Adipocyte (in vitro differentiated cells): ENCODE results near the gene MT4.

Experiments
- DNase-seq: peaks from one replicate; pipeline ENCODE4 v3.0.0-alpha.2; 2015; ENCODE audit warnings: low read depth
- H3K27me3 ChIP-seq: replicated peaks from 2 replicates; pipeline ENCODE4 v1.7.0; 2013; ENCODE audit warnings: mild to moderate bottlenecking, low read length, moderate library complexity; ENCODE audit not compliant: control insufficient read depth, insufficient read depth
- H3K36me3 ChIP-seq: 2 replicates; pipeline ENCODE4 v1.7.0; 2013; ENCODE audit warnings: low read length, mild to moderate bottlenecking, moderate library complexity; ENCODE audit not compliant: control insufficient read depth, insufficient read depth, severe bottlenecking
- H3K4me1 ChIP-seq: 2 replicates; pipeline ENCODE4 v1.7.0; 2013; ENCODE audit warnings: mild to moderate bottlenecking, low read length, moderate library complexity; ENCODE audit not compliant: control insufficient read depth, insufficient read depth
- H3K4me3 ChIP-seq: 2 replicates; pipeline ENCODE4 v1.7.0; 2013; ENCODE audit warnings: mild to moderate bottlenecking, low read length, moderate library complexity
- H3K9ac ChIP-seq: 2 replicates; pipeline ENCODE4 v1.7.0; 2013; ENCODE audit warnings: mild to moderate bottlenecking, low read length, moderate library complexity
- H3K9me3 ChIP-seq: 2 replicates; pipeline ENCODE4 v1.7.0; 2013; ENCODE audit warnings: mild to moderate bottlenecking, low read length, moderate library complexity; ENCODE audit not compliant: control insufficient read depth

Gene MT4

GRCh38 chr16:56588781-56589140, 23.9 kb downstream of the MT4 start:
- no peak overlapping the region for H3K9ac ChIP-seq
- H3K9me3 ChIP-seq = no peaks in the 10 kb centered on the region
- H3K27me3 ChIP-seq = peaks cover 30% of the 10 kb centered on the region
- peak overlapping the region; percentile 61 for H3K4me3 ChIP-seq
- no peaks in the 10 kb centered on the region for H3K36me3 ChIP-seq
- no peak for DNase-seq
- H3K4me1 ChIP-seq = peaks cover 19% of the 10 kb centered on the region

- H3K27me3 ChIP-seq = peaks cover 30% of the 10 kb centered on the region
- peak within 1 kb of the TSS; percentile 61 for H3K4me3 ChIP-seq
These were observed 24.5 kb downstream of the MT4 start, which contains the start of gene MT3 for GRCh38 chr16:56589141-56590039. Gene MT3, plus strand, starts transcription at chr16:56589528. Its CDS starts 63 bp downstream, at chr16:56589591.

DNA sequence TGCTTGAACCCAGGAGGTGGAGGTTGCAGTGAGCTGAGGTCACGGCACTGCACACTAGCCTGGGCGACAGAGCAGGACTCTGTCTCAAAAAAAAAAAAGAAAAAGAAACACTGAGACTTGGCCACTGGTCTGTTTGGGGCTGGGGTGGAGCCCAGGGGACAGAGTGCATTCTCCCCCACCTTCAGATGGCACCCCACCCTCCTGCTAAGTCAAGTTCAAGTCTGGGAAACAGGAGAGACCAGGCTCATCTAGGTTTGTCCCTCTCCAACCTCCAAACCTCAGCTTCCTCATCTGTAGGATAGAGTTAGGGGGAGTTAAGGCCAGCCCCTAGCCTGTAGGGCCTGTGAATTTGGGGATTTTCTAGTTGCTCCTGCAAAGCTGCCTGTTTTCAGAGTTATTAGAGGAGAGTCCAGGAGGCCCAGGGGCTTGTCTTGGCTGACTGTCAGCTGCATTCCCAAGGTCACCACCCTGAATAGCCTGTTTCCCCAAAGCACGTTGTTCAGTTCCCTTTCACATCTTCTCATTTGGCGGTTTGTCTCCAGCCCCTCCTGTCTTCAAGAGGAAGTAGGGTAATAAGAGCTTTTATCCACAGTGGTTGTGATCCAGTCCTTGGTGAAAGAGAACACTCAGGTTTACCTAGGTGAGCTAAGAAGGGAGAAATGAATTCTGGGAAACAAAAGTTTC, 26.6 kb downstream of the MT4 start:
- H3K4me1 ChIP-seq = peaks cover 7% of the 10 kb centered on the region
- DNase-seq = no peak

More at GRCh38 chr16:56589141-56590039, 24.5 kb downstream of the MT4 start, which contains the start of gene MT3:
- Histone ChIP-seq H3K9ac (no peak within 1 kb of the TSS), H3K36me3 (no peaks in the 10 kb centered on the region), H3K4me1 (peaks cover 19% of the 10 kb centered on the region), H3K9me3 (no peaks in the 10 kb centered on the region)
- DNase-seq = peak; percentile 59

GRCh38 chr16:56593573-56594291, 28.9 kb downstream of the MT4 start:
- H3K4me1 ChIP-seq = peaks cover 7% of the 10 kb centered on the region
- peaks cover 6% of the 10 kb centered on the region for H3K9me3 ChIP-seq
- H3K27me3 ChIP-seq = peaks cover 24% of the 10 kb centered on the region
- H3K36me3 ChIP-seq = no peaks in the 10 kb centered on the region
- no peak overlapping the region for H3K4me3 ChIP-seq
- DNase-seq = no peak
- no peak overlapping the region for H3K9ac ChIP-seq

More for the DNA sequence above, 26.6 kb downstream of the MT4 start:
- Histone ChIP-seq H3K9me3 (peaks cover 1% of the 10 kb centered on the region), H3K36me3 (no peaks in the 10 kb centered on the region), H3K9ac (no peak overlapping the region), H3K4me3 (no peak overlapping the region), H3K27me3 (peaks cover 30% of the 10 kb centered on the region)

DNA sequence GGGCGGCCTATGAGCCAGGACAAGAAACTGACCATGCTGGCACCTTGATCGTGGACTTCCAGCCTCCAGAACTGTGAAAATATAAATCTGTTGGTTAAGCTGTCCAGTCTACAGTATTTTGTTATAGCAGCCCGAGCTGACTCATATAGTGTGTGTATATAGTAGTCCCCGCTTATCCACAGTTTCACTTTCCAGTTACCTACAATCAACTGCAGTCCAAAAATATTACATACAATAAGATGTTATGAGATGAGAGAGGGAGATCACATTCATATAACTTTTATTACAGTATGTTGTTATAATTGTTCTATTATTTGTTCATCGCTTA, 29.4 kb downstream of the MT4 start:
- no peak for DNase-seq
- Histone ChIP-seq H3K9ac (no peak overlapping the region), H3K4me3 (no peak overlapping the region), H3K27me3 (peaks cover 19% of the 10 kb centered on the region), H3K36me3 (no peaks in the 10 kb centered on the region), H3K9me3 (peaks cover 6% of the 10 kb centered on the region), H3K4me1 (peaks cover 3% of the 10 kb centered on the region)

DNA sequence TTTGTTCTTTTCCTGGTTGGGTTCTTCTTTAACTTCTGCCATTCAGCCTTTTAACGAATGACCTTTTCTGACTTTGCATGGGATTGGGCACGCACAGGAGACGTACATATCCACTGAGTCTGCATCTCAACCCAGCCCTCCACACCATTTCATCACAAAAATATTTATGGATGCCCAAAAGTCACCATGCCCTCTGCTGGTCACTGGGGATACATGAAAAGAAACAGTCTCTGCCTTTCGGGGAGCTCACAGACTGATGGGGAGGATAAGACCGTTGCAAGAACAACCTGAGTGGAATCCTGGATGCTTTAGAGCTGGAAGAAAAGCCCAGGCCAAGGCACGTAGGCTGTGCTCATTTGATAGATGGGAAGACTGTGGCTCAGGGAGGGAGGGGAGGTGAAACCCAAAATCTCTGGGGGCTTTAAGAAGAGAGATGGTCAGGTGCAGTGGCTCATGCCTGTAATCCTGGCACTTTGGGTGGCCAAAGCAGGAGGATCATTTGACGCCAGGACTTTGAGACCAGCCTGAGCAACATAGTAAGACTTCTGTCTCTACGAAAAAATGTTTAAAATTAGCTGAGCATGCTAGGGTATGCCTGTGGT, 35.6 kb downstream of the MT4 start:
- Histone ChIP-seq H3K9ac (no peak overlapping the region), H3K4me1 (peaks cover under 1% of the 10 kb centered on the region), H3K27me3 (peaks cover 2% of the 10 kb centered on the region), H3K4me3 (no peak overlapping the region), H3K36me3 (no peaks in the 10 kb centered on the region), H3K9me3 (peaks cover 6% of the 10 kb centered on the region)
- peak; percentile 83 for DNase-seq

DNA sequence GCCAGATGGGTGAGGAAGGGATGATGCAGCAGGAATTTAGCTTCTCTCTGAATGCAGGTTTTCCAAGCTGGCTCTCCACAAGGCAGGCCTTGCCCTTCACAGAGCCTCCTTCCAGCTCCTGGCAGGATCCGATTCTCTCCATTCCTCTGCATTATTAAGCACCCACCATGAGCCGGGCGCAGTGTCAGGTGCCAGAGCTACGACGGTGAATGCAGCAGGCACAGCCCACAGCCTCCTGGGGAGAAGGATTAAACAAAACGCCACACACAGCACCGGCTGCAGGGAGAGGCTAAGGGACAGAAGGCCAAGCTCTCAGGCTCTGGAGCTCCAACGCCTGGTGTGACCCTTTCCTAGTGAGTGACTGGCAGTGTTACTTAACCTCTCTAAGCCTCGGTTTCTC, 36.5 kb downstream of the MT4 start:
- Histone ChIP-seq H3K4me1 (peaks cover 9% of the 10 kb centered on the region), H3K36me3 (no peaks in the 10 kb centered on the region), H3K9ac (no peak overlapping the region), H3K4me3 (no peak overlapping the region), H3K27me3 (peaks cover 2% of the 10 kb centered on the region), H3K9me3 (peaks cover 6% of the 10 kb centered on the region)
- no peak for DNase-seq

- Histone ChIP-seq H3K9me3 (no peaks in the 10 kb centered on the region), H3K9ac (no peak overlapping the region), H3K27me3 (no peaks in the 10 kb centered on the region), H3K4me1 (peaks cover 26% of the 10 kb centered on the region), H3K4me3 (no peak overlapping the region), H3K36me3 (no peaks in the 10 kb centered on the region)
- peak; percentile 50 for DNase-seq
These were observed 38.7 kb downstream of the MT4 start for GRCh38 chr16:56603589-56603988.

DNA sequence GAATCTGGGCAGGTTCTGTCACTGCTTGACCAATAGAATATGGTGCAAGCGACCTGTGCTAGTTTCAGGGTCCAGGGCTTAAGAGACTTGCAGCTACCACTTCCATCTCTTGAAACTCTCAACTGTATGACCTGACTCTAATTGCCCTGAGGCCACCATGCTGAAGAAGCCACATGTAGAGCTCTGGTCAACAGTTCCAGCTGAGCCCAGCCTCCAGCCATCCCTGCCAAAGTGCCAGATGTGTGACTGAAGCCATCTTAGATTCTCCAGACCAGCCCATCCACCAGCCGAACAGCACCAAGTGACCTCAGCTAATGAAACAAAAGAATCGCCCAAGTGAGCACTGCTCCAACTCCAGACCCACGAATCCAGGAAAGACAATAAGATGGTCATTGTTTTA, 40.1 kb downstream of the MT4 start:
- Histone ChIP-seq H3K9ac (no peak overlapping the region), H3K36me3 (no peaks in the 10 kb centered on the region), H3K4me1 (peaks cover 36% of the 10 kb centered on the region), H3K27me3 (no peaks in the 10 kb centered on the region), H3K9me3 (no peaks in the 10 kb centered on the region), H3K4me3 (no peak overlapping the region)
- no peak for DNase-seq

DNA sequence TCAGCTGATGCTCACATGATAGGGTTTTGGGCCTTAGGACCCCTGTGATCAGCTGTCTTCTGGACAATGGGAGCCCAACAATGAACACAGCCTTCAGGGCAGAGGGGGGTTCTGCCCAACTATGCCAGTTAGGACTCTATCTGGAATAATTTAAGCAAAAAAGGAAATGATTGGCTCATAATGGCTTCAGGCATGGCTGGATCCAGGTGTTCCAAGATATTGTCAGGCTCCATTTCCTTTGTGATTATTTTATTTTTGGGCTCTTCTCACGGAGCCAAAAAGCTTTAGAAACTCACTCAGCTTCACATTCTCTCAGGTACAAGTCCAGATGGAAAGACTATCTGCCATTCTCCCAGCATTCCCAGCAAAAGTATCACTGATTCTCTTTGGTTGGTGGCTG, 40.6 kb downstream of the MT4 start:
- Histone ChIP-seq H3K4me3 (no peak overlapping the region), H3K9ac (peak overlapping the region; percentile 71), H3K9me3 (no peaks in the 10 kb centered on the region), H3K36me3 (no peaks in the 10 kb centered on the region), H3K4me1 (peaks cover 41% of the 10 kb centered on the region), H3K27me3 (no peaks in the 10 kb centered on the region)
- no peak for DNase-seq

GRCh38 chr16:56606071-56606475, 41.2 kb downstream of the MT4 start:
- Histone ChIP-seq H3K4me3 (no peak overlapping the region), H3K27me3 (no peaks in the 10 kb centered on the region), H3K9ac (peak overlapping the region; percentile 71), H3K4me1 (peaks cover 47% of the 10 kb centered on the region), H3K36me3 (no peaks in the 10 kb centered on the region), H3K9me3 (no peaks in the 10 kb centered on the region)
- no peak for DNase-seq
